Measurements from ENCODE around the gene HECTD1.

HECTD1 gene

DNA sequence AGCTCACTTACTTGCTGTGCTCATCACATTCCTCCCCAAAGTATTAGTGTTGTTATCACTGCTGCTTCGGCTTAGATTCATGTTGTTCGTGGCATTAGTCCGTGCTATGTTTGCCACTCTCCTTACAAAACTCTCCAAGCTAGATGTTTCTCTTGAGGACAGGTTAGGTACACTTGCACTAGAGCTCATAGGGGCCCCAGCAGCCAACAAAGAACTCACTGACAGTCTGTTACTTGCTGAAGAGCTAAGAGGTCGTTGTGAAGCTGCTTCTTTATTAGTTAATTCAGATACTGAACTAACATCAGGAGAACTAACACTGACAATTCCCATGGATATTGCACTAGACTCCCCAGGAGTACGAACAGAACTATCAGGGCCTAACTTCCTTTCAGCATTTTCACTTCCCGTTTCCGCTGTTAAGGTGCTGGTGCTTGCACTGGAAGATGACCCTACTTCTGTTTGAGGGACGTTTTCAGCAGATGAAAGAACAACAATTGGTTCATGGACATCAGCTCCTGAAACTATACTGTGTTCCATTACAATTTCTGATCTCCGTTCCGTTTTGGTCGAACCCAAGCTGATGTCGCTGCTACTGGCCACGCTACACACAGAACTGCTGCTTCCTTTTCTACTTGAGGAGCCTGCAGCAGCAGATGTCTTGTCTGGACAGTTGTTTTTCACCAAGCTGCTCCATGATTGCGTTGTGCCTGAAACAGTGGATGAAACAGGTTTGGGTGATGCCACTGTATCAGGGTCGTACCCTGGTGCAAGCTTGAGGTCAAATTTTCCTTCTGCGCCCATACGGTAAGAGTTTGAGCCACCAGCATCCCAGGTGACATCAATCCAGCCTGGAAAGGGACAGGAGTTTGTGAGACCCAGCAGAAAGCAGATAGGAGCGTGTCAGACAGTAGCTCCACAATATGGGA is 78.7 kb downstream of the HECTD1 start:
- no peak overlapping the region for H3K4me3 ChIP-seq (ENCODE audit: low read depth, low read length)
- TF ChIP-seq, protein P1, sequence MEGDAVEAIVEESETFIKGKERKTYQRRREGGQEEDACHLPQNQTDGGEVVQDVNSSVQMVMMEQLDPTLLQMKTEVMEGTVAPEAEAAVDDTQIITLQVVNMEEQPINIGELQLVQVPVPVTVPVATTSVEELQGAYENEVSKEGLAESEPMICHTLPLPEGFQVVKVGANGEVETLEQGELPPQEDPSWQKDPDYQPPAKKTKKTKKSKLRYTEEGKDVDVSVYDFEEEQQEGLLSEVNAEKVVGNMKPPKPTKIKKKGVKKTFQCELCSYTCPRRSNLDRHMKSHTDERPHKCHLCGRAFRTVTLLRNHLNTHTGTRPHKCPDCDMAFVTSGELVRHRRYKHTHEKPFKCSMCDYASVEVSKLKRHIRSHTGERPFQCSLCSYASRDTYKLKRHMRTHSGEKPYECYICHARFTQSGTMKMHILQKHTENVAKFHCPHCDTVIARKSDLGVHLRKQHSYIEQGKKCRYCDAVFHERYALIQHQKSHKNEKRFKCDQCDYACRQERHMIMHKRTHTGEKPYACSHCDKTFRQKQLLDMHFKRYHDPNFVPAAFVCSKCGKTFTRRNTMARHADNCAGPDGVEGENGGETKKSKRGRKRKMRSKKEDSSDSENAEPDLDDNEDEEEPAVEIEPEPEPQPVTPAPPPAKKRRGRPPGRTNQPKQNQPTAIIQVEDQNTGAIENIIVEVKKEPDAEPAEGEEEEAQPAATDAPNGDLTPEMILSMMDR (IDR thresholded peaks at IDR 0.05): no peak
- H3K27ac ChIP-seq: no peak overlapping the region
- no peak overlapping the region for H3K9ac ChIP-seq
- H3K4me1 ChIP-seq: no peaks in the 10 kb centered on the region
- H2AFZ ChIP-seq: no peak overlapping the region
- no peaks in the 10 kb centered on the region for H3K27me3 ChIP-seq (ENCODE audit: control insufficient read depth, insufficient read depth, low read length)
- no peaks in the 10 kb centered on the region for H3K79me2 ChIP-seq
- H3K4me2 ChIP-seq (ENCODE audit: low read length): no peak overlapping the region
- no peaks in the 10 kb centered on the region for H3K9me3 ChIP-seq (ENCODE audit: control insufficient read depth, low read length)
- H3K36me3 ChIP-seq (ENCODE audit: control insufficient read depth, insufficient read depth, low read length): no peaks in the 10 kb centered on the region

DNA sequence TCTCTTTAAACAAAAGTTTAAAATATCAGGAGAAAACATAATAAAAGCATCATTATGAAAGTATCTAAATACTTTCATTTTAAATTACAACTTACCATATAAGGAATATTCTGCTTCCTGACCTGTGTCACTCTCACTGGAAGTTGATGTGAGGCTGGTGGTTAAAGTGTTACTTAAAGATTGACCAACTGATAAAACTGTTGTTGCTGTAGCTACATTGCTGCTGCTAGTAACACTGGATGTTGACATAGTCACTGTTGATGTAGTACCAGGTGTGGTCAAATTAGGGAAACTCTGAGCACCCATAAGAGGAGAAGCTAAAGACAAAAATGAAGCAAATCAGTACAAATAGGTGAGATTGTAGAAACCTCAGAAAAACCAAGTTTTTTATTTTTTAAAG is 79.9 kb downstream of the HECTD1 start:
- no peak overlapping the region for H3K27ac ChIP-seq
- no peak overlapping the region for H3K4me2 ChIP-seq (ENCODE audit: low read length)
- no peaks in the 10 kb centered on the region for H3K4me1 ChIP-seq
- H3K36me3 ChIP-seq (ENCODE audit: control insufficient read depth, insufficient read depth, low read length): no peaks in the 10 kb centered on the region
- TF ChIP-seq, protein P1 (IDR thresholded peaks at IDR 0.05): no peak
- no peaks in the 10 kb centered on the region for H3K27me3 ChIP-seq (ENCODE audit: control insufficient read depth, insufficient read depth, low read length)
- H2AFZ ChIP-seq: no peak overlapping the region
- no peaks in the 10 kb centered on the region for H3K9me3 ChIP-seq (ENCODE audit: control insufficient read depth, low read length)
- no peaks in the 10 kb centered on the region for H3K79me2 ChIP-seq
- H3K9ac ChIP-seq: no peak overlapping the region
- no peak overlapping the region for H3K4me3 ChIP-seq (ENCODE audit: low read depth, low read length)

DNA sequence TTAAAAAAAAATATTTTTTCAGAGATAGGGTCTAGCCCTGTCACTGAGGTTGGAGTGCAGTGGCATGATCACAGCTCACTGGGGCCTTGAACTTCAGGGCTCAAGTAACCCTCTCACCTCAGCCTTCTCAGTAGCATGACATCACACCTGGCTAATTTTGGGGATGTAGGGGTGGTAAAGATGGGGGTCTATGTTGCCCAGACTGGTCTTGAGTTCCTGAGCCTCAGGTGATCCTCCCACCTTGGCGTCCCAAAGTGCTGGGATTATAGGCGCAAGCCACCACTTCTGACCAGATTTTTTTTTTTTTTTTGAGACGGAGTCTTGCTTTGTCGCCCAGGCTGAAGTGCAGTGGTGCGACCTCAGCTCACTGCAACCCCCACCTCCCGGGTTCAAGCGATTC is 80.9 kb downstream of the HECTD1 start:
- Histone ChIP-seq H2AFZ (no peak overlapping the region), H3K27ac (no peak overlapping the region), H3K9ac (no peak overlapping the region), H3K79me2 (no peaks in the 10 kb centered on the region), H3K27me3 (ENCODE audit: control insufficient read depth, insufficient read depth, low read length) (no peaks in the 10 kb centered on the region), H3K4me1 (no peaks in the 10 kb centered on the region), H3K4me2 (ENCODE audit: low read length) (no peak overlapping the region), H3K36me3 (ENCODE audit: control insufficient read depth, insufficient read depth, low read length) (no peaks in the 10 kb centered on the region), H3K9me3 (ENCODE audit: control insufficient read depth, low read length) (no peaks in the 10 kb centered on the region), H3K4me3 (ENCODE audit: low read depth, low read length) (no peak overlapping the region)
- TF ChIP-seq, protein P1 (IDR thresholded peaks at IDR 0.05): no peak

DNA sequence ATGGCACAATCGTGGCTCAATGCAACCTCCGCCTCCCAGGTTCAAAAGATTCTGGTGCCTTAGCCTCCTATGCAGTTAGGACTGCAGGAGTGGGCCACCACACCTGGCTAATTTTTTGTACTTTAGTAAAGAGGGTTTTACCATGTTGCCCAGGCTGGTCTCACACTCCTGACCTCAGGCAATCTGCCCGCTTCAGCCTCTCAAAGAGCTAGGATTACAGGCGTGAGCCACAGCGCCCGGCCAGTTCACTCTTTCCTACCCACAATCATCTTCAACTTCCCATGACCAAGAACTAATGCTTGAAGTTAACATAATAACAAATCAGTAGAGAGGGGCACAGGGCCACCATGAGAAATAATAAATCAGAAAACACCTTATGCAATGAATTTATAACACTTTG is 82.4 kb downstream of the HECTD1 start:
- no peaks in the 10 kb centered on the region for H3K79me2 ChIP-seq
- TF ChIP-seq, protein P1 (IDR thresholded peaks at IDR 0.05): no peak
- H3K4me3 ChIP-seq (ENCODE audit: low read depth, low read length): no peak overlapping the region
- no peaks in the 10 kb centered on the region for H3K27me3 ChIP-seq (ENCODE audit: control insufficient read depth, insufficient read depth, low read length)
- H3K4me1 ChIP-seq: no peaks in the 10 kb centered on the region
- H3K9ac ChIP-seq: no peak overlapping the region
- no peak overlapping the region for H3K27ac ChIP-seq
- no peaks in the 10 kb centered on the region for H3K9me3 ChIP-seq (ENCODE audit: control insufficient read depth, low read length)
- no peak overlapping the region for H2AFZ ChIP-seq
- no peak overlapping the region for H3K4me2 ChIP-seq (ENCODE audit: low read length)
- no peaks in the 10 kb centered on the region for H3K36me3 ChIP-seq (ENCODE audit: control insufficient read depth, insufficient read depth, low read length)

DNA sequence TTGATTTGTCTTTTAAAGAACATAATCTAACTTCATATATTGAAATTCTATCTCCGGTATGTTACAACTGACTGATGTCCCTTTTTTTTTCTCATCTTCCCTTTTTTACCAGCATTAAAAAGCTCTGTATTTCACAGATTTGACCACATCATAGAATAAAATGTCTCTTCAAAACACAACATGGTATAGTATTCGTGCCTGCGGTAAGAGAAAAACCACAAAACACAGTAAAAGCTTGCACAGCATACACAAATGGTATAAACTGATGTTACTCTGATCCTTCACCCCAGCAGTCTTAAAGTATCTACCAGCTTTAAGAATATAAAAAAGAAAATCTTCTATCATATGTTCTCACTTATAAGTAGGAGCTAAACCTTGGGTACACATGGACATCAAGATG is 83.4 kb downstream of the HECTD1 start:
- no peaks in the 10 kb centered on the region for H3K9me3 ChIP-seq (ENCODE audit: control insufficient read depth, low read length)

More for the DNA sequence above, 83.4 kb downstream of the HECTD1 start:
- Histone ChIP-seq H3K4me2 (ENCODE audit: low read length) (no peak overlapping the region), H3K36me3 (ENCODE audit: control insufficient read depth, insufficient read depth, low read length) (no peaks in the 10 kb centered on the region), H2AFZ (no peak overlapping the region), H3K27ac (no peak overlapping the region), H3K79me2 (no peaks in the 10 kb centered on the region), H3K9ac (no peak overlapping the region), H3K4me1 (no peaks in the 10 kb centered on the region), H3K4me3 (ENCODE audit: low read depth, low read length) (no peak overlapping the region), H3K27me3 (ENCODE audit: control insufficient read depth, insufficient read depth, low read length) (no peaks in the 10 kb centered on the region)
- TF ChIP-seq, protein P1 (IDR thresholded peaks at IDR 0.05): no peak
